NCI-H2081 treated with DMSO at 0.1 percent for 48 hours (cell line): ENCODE measurements around the gene RTF2.
"Not testable (repeated sequence)": the region's sequence is repeated elsewhere in the genome, so short reads cannot be mapped to it uniquely, and the experiment has no call there.

Experiments used
- DNase-seq: peaks from one replicate; lab custom pipeline; 2025; lab: John Stamatoyannopoulos, UW

The RTF2 gene

GRCh38 chr20:56551571-56551970 lies 83.1 kb downstream of the RTF2 start:
- DNase-seq = no peak

- no peak for DNase-seq
Measured at GRCh38 chr20:56552911-56553629, 84.6 kb downstream of the RTF2 start.

- DNase-seq = no peak
Measured at GRCh38 chr20:56554869-56555268, 86.4 kb downstream of the RTF2 start.

- DNase-seq = no peak
Measured at GRCh38 chr20:56558968-56559367, 90.5 kb downstream of the RTF2 start.

- not testable (repeated sequence) for DNase-seq
Measured at GRCh38 chr20:56564526-56564925, 96.1 kb downstream of the RTF2 start.

DNA sequence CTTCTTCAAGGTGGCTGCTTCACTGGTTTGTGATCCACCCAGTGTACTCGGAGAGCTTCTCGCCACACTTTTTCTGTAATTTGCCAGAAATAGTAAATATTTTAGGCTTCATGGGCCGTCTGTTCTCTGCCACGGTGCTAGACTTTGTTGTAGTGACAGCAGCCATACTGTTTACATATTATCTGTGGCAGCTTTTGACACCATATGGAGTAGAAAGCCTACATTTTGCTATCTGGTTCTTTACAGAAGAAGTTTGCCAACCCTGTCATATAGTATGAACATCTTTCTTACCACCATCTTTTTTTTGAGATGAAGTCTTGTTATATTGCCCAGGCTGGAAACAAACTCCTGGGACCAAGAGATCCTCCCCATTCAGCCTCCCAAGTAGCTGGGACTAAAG lies 97.1 kb downstream of the RTF2 start:
- DNase-seq = no peak

- no peak for DNase-seq
Measured at GRCh38 chr20:56566621-56567020, 98.2 kb downstream of the RTF2 start.
